Stimulated activated CD8-positive, alpha-beta memory T cell treated with anti-CD3 and anti-CD28 coated beads, Interleukin-15, amount 100 ng/mL, for 48 hours (primary cell): ENCODE measurements around the gene CLDND2.
"Not testable (repeated sequence)": the region's sequence is repeated elsewhere in the genome, so short reads cannot be mapped to it uniquely, and the experiment has no call there.

Experiments used
- DNase-seq, 2 donors: peaks; one replicate each; pipeline ENCODE4 v3.0.0-alpha.2; 2020; ENCODE audit warnings: low read depth in 2 of 2

Gene CLDND2

DNA sequence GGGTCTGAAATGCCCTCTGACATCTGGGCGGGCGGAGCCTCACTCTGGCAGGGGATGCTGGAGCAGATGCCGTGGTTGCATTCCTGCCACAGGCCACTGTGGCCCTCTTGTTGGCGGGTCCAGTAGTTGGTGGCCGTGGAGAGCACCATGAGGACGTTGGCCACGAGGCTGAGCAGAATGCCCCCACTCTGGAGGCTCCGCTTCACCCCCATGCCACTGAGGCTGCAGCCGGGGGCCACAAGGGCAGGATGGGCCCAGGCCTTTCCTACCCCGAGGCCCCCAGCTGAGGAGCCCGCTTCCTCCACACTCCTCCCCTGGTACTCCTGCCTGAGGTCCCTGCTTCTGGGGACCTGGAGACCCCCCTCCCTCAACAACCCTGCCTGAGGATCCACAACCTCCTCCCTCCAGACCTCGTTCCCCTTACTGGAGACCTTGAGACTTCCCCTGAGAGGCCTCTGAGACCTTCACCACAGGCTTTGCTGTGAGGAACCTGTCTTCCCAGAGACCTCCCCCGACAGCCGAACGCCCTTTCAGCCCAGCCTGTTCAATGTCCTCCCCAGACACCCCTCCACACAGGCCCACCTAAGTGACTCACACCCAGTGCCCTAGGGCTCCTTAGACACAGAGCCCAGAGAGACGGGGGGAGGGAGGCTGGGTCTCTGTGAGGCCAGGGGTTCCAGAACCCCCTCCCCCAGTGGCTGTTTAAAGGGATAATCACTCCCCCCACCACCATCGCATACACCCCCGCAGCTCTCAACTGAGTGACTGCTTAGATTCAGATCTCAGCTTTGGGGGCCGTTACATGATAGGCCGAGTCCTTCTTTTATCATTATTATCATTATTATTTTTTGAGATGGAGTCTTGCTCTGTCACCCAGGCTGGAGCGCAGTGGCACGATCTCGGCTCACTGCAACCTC, at the start of gene CLDND2:
Gene CLDND2, minus strand, starts transcription at position 638 of the 917 bp plus-strand sequence. Its CDS starts 426 bp downstream, at position 212.
- peak; percentile 36 to 56 for DNase-seq

DNA sequence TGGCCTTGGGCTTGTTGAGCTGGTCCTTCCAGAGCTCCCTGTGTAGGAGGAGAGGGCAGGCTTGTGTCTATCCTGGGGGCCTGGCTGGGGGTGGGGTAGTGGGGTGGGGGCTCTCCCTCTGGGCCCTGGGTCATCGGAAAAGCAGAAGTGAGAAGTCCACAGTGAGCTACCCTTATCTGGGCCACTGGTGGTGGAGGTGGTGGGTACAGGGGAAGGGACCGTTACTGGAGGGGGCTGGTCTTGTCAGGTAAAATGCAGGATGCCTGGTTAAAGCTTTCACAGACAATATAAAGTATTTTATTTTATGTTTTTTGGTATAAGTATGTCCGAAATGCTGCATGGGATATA, 49.0 kb upstream of the CLDND2 start:
- DNase-seq = no peak

- peak; percentile 46 to 64 for DNase-seq
Observed at GRCh38 chr19:51417107-51417809, 48.5 kb upstream of the CLDND2 start, which contains the start of gene SIGLEC10. TSS of gene SIGLEC10 (minus strand) at chr19:51417642. CDS start at chr19:51417581, 61 bp downstream.

- not testable (repeated sequence) for DNase-seq
Observed at GRCh38 chr19:51416422-51416821, 47.6 kb upstream of the CLDND2 start.

DNA sequence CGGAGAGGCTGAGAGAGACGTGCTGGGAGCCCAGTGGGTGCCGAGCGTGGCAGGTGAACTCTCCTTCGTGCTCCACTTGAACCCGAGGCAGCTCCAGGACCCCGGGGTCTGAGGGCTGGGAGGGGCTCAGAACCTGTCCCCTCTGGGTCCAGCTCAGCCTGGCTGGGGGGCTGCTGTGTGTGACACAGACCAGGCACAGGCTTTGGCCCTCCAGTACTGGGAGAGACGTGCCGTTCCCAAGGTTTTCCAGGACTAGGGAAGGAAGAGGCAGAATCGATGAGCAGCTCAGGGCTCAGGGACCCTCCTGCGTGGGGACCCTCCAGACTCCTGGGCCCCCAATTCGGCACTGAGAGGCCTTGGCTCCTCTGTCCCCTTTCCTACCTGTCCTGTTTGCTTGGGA, 46.4 kb upstream of the CLDND2 start:
- no peak for DNase-seq

GRCh38 chr19:51410950-51411748, 42.3 kb upstream of the CLDND2 start:
- DNase-seq = no peak

GRCh38 chr19:51407511-51408131, 38.8 kb upstream of the CLDND2 start:
- no peak for DNase-seq

DNA sequence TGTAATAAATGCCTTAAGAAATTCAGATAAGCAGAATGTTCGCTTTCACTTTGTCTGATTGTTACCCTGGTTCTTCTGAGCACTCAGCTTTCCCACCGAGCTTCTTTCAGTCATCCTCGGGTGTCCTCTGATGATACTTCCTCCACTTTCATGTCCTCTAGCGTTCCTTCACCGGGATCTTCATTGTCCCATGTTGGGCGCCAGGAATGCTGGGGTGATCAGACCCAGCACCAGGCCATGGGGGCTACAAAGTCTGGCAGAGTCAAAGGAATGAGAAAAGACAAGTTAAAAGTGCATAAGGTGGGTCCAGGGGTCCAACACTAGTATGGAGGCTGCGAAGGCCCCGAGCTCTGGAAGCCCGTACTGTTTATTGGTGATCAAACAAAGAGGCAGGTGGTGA, 33.3 kb upstream of the CLDND2 start:
- no peak for DNase-seq

- not testable (repeated sequence) for DNase-seq
Observed at GRCh38 chr19:51399936-51400335, 31.1 kb upstream of the CLDND2 start.

- DNase-seq = no peak
Observed at GRCh38 chr19:51399231-51399630, 30.4 kb upstream of the CLDND2 start.

DNA sequence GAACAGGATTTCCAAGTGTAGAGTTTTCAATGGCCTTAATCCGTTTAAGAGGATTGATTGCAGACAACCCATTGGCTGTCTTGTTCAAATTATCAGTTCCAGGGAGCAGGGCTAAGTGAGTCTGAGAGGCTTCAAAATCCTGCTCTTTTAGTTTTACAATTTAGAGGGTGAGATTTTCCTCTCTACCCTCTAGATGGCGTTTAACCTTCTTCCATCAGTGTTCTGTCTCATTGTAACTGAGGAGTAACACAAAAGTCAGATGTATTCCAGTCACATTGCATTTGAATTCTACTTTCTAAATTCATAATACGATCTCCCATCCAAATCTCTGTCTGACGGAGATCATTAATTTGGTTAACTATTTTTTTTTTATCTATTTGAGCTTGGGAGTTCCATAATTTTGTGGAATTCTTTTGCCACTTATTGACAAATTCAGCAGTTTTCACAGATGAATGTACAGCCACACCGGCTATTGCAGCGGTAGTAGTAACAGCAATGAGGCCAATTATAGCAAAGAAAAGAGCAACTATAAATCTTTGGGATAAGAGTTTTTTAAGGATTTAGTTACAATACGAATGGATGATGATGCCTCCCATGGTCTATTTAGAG, 29.4 kb upstream of the CLDND2 start:
- no peak for DNase-seq

GRCh38 chr19:51397453-51397852, 28.6 kb upstream of the CLDND2 start:
- not testable (repeated sequence) for DNase-seq

- DNase-seq = no peak
Observed at GRCh38 chr19:51396175-51396574, 27.4 kb upstream of the CLDND2 start.

DNA sequence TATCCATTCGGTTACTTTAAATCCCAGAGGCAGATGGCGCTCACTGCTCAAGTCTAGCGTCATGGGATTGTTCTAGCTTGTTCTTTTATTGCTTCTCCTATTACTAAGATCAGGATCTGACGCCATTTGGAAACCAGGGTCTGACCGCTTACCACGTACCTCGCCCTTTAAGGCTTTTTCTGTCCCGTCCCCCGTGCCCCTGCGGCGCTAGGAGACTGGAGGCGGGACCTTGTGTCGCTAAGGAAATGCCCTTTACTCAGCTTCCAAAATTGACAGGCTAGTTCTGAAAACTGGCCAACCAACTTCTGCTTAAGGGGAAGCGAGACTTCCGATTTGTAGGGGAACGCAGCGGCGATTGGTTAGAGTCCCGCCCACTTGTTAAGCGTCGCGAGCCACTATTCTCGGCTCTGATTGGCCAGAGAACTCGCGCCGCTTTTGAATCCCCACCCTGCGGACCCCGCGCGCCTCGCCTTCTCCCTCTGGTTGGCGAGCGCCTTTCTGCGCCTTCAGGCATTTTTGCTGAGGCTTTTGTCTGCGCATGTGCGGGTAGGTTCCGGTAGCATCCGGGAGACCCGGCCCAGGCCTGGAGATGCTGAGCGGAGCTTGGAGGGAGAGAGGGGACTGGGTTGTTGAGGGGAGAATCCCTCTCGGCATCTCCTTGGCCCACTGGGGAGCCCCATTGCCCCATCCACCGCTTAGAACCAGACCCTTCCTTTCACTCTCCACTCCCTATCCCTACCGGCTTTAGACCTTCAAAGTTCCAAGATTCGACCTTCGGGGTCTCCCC, 25.4 kb upstream of the CLDND2 start:
- peak; percentile 97 for DNase-seq

- DNase-seq = no peak
Observed at GRCh38 chr19:51392701-51393100, 23.9 kb upstream of the CLDND2 start.

- DNase-seq = no peak
Observed at GRCh38 chr19:51391073-51391611, 22.3 kb upstream of the CLDND2 start.

GRCh38 chr19:51389143-51389542, 20.3 kb upstream of the CLDND2 start:
- DNase-seq = no peak

DNA sequence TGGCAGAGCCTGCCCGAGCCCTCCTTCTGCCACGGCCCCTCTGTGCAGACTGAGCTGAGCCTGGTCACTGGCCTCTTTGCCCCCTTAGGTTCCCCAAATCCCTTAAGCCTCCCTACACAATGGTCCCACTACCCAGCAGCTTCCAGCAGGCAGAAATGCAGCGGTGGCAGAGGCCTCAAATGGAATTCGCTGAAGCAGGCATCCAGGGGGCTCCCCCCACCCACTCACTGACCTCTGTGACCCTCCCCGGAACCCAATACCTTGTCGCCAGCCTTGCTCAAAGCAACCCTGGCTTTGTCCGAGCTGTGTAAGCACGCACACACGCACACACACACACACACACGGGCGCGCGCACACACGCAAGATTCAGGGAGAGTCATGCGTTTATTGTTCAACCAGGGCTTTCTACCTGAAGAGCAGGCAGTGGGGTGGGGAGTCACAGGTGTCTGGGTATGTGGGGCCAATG, 19.2 kb upstream of the CLDND2 start, which contains the start of gene LIM2:
Gene LIM2, minus strand, starts transcription at position 51 of the 466 bp plus-strand sequence. CDS start 531 bp downstream, outside the sequence.
- no peak for DNase-seq

DNA sequence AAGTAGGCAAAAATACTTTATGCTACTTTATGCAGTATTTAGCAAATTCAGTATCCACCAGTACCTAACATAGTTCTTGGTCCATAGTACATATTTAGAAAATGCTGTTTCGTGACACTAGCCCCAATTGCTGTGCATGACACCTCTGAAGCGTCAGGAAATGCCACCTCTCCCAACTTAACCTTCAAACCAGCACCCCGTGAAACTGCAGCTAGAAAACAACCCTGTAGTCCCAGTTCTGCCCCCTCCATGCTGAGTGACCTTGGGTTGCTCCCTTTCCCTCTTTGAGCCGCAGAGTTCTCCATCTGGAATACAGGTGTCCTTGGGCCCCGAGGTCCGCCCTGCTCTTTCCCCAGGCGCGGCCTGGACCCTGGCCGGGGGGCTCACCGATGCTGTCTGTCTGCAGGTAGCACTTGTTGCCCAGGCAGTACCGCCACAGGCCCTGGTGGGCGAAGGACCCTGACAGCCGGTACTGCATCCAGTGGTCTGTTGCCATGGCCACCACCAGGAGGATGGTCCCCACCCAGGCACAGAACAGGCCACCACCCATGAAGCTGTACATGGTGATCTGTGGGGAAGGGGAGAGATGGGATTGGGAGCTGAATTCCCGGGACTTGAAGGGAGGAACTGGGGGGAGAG, 18.2 kb upstream of the CLDND2 start:
- no peak for DNase-seq
